ENCODE data around the gene CSF1R.

Gene CSF1R

GRCh38 chr5:150120617-150121447, 34.5 kb upstream of the CSF1R start:
- no peak for DNase-seq (ENCODE audit: low read depth in 2 of 2)

- DNase-seq (ENCODE audit: low read depth in 2 of 2): no peak
Measured at GRCh38 chr5:150120062-150120441, 33.7 kb upstream of the CSF1R start.

GRCh38 chr5:150119421-150120061, 33.2 kb upstream of the CSF1R start:
- no peak for DNase-seq (ENCODE audit: low read depth in 2 of 2)

- no peak for DNase-seq (ENCODE audit: low read depth in 2 of 2)
Measured at GRCh38 chr5:150118561-150119229, 32.3 kb upstream of the CSF1R start.

- DNase-seq (ENCODE audit: low read depth in 2 of 2): no peak
Measured at GRCh38 chr5:150117945-150118560, 31.7 kb upstream of the CSF1R start.

- DNase-seq (ENCODE audit: low read depth in 2 of 2): no peak
Measured at GRCh38 chr5:150116667-150117400, 30.5 kb upstream of the CSF1R start.

- no peak for DNase-seq (ENCODE audit: low read depth in 2 of 2)
Measured at GRCh38 chr5:150114773-150115408, 28.5 kb upstream of the CSF1R start.

- DNase-seq (ENCODE audit: low read depth in 2 of 2): no peak
Measured at GRCh38 chr5:150114102-150114641, 27.8 kb upstream of the CSF1R start.

GRCh38 chr5:150113047-150113744, 26.8 kb upstream of the CSF1R start:
- no peak for DNase-seq (ENCODE audit: low read depth in 2 of 2)

- peak; percentile 48 to 52 for DNase-seq (ENCODE audit: low read depth in 2 of 2)
Measured at GRCh38 chr5:150112201-150113046, 26.1 kb upstream of the CSF1R start.

GRCh38 chr5:150111122-150111521, 24.8 kb upstream of the CSF1R start:
- no peak for DNase-seq (ENCODE audit: low read depth in 2 of 2)

GRCh38 chr5:150109921-150110320, 23.6 kb upstream of the CSF1R start:
- no peak for DNase-seq (ENCODE audit: low read depth in 2 of 2)

GRCh38 chr5:150108711-150109514, 22.6 kb upstream of the CSF1R start:
- DNase-seq (ENCODE audit: low read depth in 2 of 2): no peak

- DNase-seq (ENCODE audit: low read depth in 2 of 2): peak; percentile 49 to 59
Measured at GRCh38 chr5:150107909-150108447, 21.6 kb upstream of the CSF1R start.

GRCh38 chr5:150106674-150107426, 20.5 kb upstream of the CSF1R start:
- no peak for DNase-seq (ENCODE audit: low read depth in 2 of 2)

GRCh38 chr5:150105928-150106615, 19.7 kb upstream of the CSF1R start:
- no peak for DNase-seq (ENCODE audit: low read depth in 2 of 2)

- DNase-seq (ENCODE audit: low read depth in 2 of 2): no peak
Measured at GRCh38 chr5:150104550-150104870, 18.2 kb upstream of the CSF1R start.

All from fibroblast of skin of left quadriceps (primary cell).